Left colon (tissue), 2 donors: ENCODE measurements around the gene AASS. TPM values are rescaled to one million over a fixed set of nuclear protein-coding genes. Genes with fewer than 3 reads are reported as not detected.
A peak's percentile ranks its signal among the peaks of the same experiment; 100 is the strongest.
"Not testable (repeated sequence)": the region's sequence is repeated elsewhere in the genome, so short reads cannot be mapped to it uniquely, and the experiment has no call there.

Experiments used
- ATAC-seq: fragments of 200-7000 bp; cut with Tn5 transposase; one replicate; pipeline ENCODE4 v1.9.1; 2020; ENCODE audit warnings: mild to moderate bottlenecking, moderate library complexity
- DNase-seq, 2 donors: peaks; one replicate each; pipeline ENCODE4 v3.0.0-alpha.2; 2020
- intact Hi-C, 2 donors: fragments of 100-400 bp; cut with DNase I in 1 of 2; cut with micrococcal nuclease in 1 of 2; formaldehyde crosslinking; loops; one replicate each; pipeline versions ENCODE4 v1.11.2 to v1.14.0; 2022; cut with DNase I, micrococcal nuclease
- long read RNA-seq: library from polyadenylated mRNA; unstranded; transcript quantifications from one replicate; pipeline ENCODE4 v2.0.0, GENCODE V29; 2021
- total RNA-seq, 2 donors: library from RNA; stranded (reverse); fragmentation: NEBNext Ultra II Directional; extraction: Animal tissue kit (Norgen Biotek cat#: 25700); gene quantifications; one replicate each; pipeline ENCODE4 v1.2.1, GENCODE V29; 2021
- donor health status: DM: no; HTN: no; CAD: no.
- donor health status: DM: yes; HTN: yes; CAD: no.

The AASS gene
- total RNA-seq, result 1 to 10 TPM; 1.8 to 5.1 TPM
- long read RNA-seq, partial matches to known transcripts, result 0 of 1 reads
- long read RNA-seq, other reads (novel, unspliced or antisense), result 0 of 1 reads

- intact Hi-C loops, result no loop called here
- DNase-seq, result peak; percentile 96 to 98
- ATAC-seq, result peak; percentile 100
These were observed at the start of gene AASS for GRCh38 chr7:122143751-122144711. Gene AASS (minus strand): TSS chr7:122144249. CDS start chr7:122133726, 10,523 bp downstream.

GRCh38 chr7:122188785-122189184, 44.7 kb upstream of the AASS start:
- intact Hi-C loops, result no loop called here
- DNase-seq (no peak), ATAC-seq (no peak)

- ATAC-seq, result no peak
These were observed 39.1 kb upstream of the AASS start for GRCh38 chr7:122183106-122183505.

GRCh38 chr7:122182081-122182480, 38.0 kb upstream of the AASS start:
- intact Hi-C loops, result no loop called here
- no peak for ATAC-seq
- DNase-seq, result no peak

More at GRCh38 chr7:122183106-122183505, 39.1 kb upstream of the AASS start:
- intact Hi-C loops, result no loop called here
- no peak for DNase-seq

- DNase-seq, intact Hi-C loops, ATAC-seq: not testable (repeated sequence)
These were observed 28.1 kb upstream of the AASS start for GRCh38 chr7:122172144-122172543.

- DNase-seq (no peak), ATAC-seq (no peak)
- intact Hi-C loops, result no loop called here
These were observed 22.7 kb upstream of the AASS start for GRCh38 chr7:122166740-122167139.

GRCh38 chr7:122166275-122166674, 22.2 kb upstream of the AASS start:
- ATAC-seq (no peak), DNase-seq (no peak)
- intact Hi-C loops, result no loop called here

GRCh38 chr7:122161628-122162027, 17.6 kb upstream of the AASS start:
- intact Hi-C loops, result no loop called here
- DNase-seq, result no peak
- ATAC-seq, result no peak

GRCh38 chr7:122155566-122155965, 11.5 kb upstream of the AASS start:
- ATAC-seq (no peak), DNase-seq (no peak)
- intact Hi-C loops, result no loop called here

- DNase-seq, result no peak
- no peak for ATAC-seq
- intact Hi-C loops, result no loop called here
These were observed 4.8 kb upstream of the AASS start for GRCh38 chr7:122148878-122149277.

- intact Hi-C loops, result no loop called here
These were observed 4.0 kb upstream of the AASS start for GRCh38 chr7:122148081-122148480.

GRCh38 chr7:122145937-122146645, 2.0 kb upstream of the AASS start:
- no peak for DNase-seq
- no peak for ATAC-seq
- intact Hi-C loops, result no loop called here

More at GRCh38 chr7:122148081-122148480, 4.0 kb upstream of the AASS start:
- no peak for DNase-seq
- no peak for ATAC-seq

GRCh38 chr7:122143376-122143750, 686 bp downstream of the AASS start:
- intact Hi-C loops, result no loop called here
- DNase-seq (peak in 1 of 2 donors; percentile 17), ATAC-seq (peak; percentile 29)

GRCh38 chr7:122140918-122141317, 3.1 kb downstream of the AASS start:
- no peak for DNase-seq
- intact Hi-C loops, result no loop called here
- ATAC-seq, result no peak

GRCh38 chr7:122137251-122138077, 6.6 kb downstream of the AASS start:
- ATAC-seq (no peak), DNase-seq (no peak)
- intact Hi-C loops, result no loop called here

- ATAC-seq, result no peak
- no peak for DNase-seq
- intact Hi-C loops, result no loop called here
These were observed 7.3 kb downstream of the AASS start for GRCh38 chr7:122136639-122137245.

GRCh38 chr7:122136078-122136477, 8.0 kb downstream of the AASS start:
- intact Hi-C loops, result no loop called here
- no peak for DNase-seq
- no peak for ATAC-seq

GRCh38 chr7:122135275-122135674, 8.8 kb downstream of the AASS start:
- DNase-seq (no peak), ATAC-seq (no peak)
- intact Hi-C loops, result no loop called here
